GM12874 (cell line): ENCODE results near the gene ZNF273.

Experiments used
- TF ChIP-seq, protein P1 (sequence below): IDR thresholded peaks from 2 replicates; pipeline ENCODE4 v1.5.1; 2011; ENCODE audit warnings: low read depth, mild to moderate bottlenecking, control low read depth, low read length, moderate library complexity; ENCODE audit not compliant: insufficient read depth

The ZNF273 gene

DNA sequence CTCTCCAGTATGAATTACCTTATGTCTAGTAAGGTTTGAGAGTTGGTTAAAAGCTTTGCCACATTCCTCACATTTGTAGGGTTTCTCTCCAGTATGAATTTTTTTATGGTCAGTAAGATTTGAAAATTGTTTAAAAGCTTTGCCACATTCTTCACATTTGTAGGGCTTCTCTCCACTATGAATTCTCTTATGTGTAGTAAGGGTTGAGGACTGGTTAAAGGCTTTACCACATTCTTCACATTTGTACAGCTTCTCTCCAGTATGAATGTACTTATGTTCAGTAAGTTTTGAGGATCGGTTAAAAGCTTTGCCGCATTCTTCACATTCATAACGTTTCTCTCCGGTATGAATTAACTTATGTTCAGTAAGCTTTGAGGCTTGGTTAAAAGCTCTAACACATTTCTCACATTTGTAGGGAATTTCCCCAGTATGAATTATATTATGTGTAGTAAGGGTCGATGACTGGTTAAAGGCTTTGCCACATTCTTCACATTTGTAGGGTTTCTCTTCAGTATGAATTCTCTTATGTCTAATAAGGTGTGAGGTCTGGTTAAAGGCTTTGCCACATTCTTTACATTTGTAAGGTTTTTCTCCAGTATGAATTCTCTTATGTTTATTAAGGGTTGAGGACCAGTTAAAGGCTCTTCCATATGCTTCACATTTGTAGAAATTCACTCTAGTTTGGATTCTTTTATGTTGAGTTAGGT is 75.6 kb downstream of the ZNF273 start:
- TF ChIP-seq, protein P1, sequence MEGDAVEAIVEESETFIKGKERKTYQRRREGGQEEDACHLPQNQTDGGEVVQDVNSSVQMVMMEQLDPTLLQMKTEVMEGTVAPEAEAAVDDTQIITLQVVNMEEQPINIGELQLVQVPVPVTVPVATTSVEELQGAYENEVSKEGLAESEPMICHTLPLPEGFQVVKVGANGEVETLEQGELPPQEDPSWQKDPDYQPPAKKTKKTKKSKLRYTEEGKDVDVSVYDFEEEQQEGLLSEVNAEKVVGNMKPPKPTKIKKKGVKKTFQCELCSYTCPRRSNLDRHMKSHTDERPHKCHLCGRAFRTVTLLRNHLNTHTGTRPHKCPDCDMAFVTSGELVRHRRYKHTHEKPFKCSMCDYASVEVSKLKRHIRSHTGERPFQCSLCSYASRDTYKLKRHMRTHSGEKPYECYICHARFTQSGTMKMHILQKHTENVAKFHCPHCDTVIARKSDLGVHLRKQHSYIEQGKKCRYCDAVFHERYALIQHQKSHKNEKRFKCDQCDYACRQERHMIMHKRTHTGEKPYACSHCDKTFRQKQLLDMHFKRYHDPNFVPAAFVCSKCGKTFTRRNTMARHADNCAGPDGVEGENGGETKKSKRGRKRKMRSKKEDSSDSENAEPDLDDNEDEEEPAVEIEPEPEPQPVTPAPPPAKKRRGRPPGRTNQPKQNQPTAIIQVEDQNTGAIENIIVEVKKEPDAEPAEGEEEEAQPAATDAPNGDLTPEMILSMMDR: no peak
